Activated CD4-positive, CD25-positive, alpha-beta regulatory T cell treated with anti-CD3 and anti-CD28 coated beads, Interleukin-2, amount 50 U/mL, for 24 hours (primary cell): Measurements from ENCODE around the gene EIF3K.
A peak's percentile ranks its signal among the peaks of the same experiment; 100 is the strongest.
"Not testable (repeated sequence)": the region's sequence is repeated elsewhere in the genome, so short reads cannot be mapped to it uniquely, and the experiment has no call there.

Source experiments
- ATAC-seq, 2 donors: fragments of 150-1000 bp; cut with Tn5 transposase; one replicate each; pipeline ENCODE4 v1.10.0; 2021; ENCODE audit warnings: mild to moderate bottlenecking in 1 of 2, moderate library complexity in 1 of 2

EIF3K gene

GRCh38 chr19:38618590-38619360 lies at the start of gene EIF3K:
Gene EIF3K (plus strand): TSS chr19:38619188. CDS start chr19:38619269, 81 bp downstream.
- peak; percentile 76 to 78 for ATAC-seq

- peak; percentile 19 to 37 for ATAC-seq
These were observed 49.5 kb upstream of the EIF3K start for GRCh38 chr19:38569368-38569983.

GRCh38 chr19:38571682-38572081 lies 47.3 kb upstream of the EIF3K start:
- ATAC-seq = no peak

- ATAC-seq = no peak
These were observed 41.2 kb upstream of the EIF3K start for GRCh38 chr19:38577826-38578225.

GRCh38 chr19:38579304-38579703 lies 39.7 kb upstream of the EIF3K start:
- ATAC-seq = not testable (repeated sequence)

- ATAC-seq = no peak
These were observed 38.9 kb upstream of the EIF3K start for GRCh38 chr19:38580080-38580479.

- ATAC-seq = peak in 1 of 2 donors; percentile 10
These were observed 35.6 kb upstream of the EIF3K start for GRCh38 chr19:38583219-38583984.

- no peak for ATAC-seq
These were observed 35.0 kb upstream of the EIF3K start for GRCh38 chr19:38583985-38584305.

GRCh38 chr19:38587562-38587961 lies 31.4 kb upstream of the EIF3K start:
- ATAC-seq = no peak

GRCh38 chr19:38588041-38588440 lies 30.9 kb upstream of the EIF3K start:
- ATAC-seq = no peak

GRCh38 chr19:38592940-38593339 lies 26.0 kb upstream of the EIF3K start:
- no peak for ATAC-seq

- no peak for ATAC-seq
These were observed 22.7 kb upstream of the EIF3K start for GRCh38 chr19:38596057-38596981.

GRCh38 chr19:38597075-38597474 lies 21.9 kb upstream of the EIF3K start:
- ATAC-seq = no peak

GRCh38 chr19:38599722-38600121 lies 19.3 kb upstream of the EIF3K start:
- no peak for ATAC-seq

- ATAC-seq = not testable (repeated sequence)
These were observed 16.1 kb upstream of the EIF3K start for GRCh38 chr19:38602856-38603255.

GRCh38 chr19:38606131-38606530 lies 12.9 kb upstream of the EIF3K start:
- no peak for ATAC-seq

GRCh38 chr19:38614289-38614688 lies 4.7 kb upstream of the EIF3K start:
- ATAC-seq = no peak

- ATAC-seq = no peak
These were observed 3.9 kb upstream of the EIF3K start for GRCh38 chr19:38615007-38615581.

- ATAC-seq = no peak
These were observed 2.7 kb upstream of the EIF3K start for GRCh38 chr19:38616265-38616664.

- ATAC-seq = no peak
These were observed 1.7 kb upstream of the EIF3K start for GRCh38 chr19:38617283-38617763.

GRCh38 chr19:38617764-38618589 lies 1.0 kb upstream of the EIF3K start, which contains the start of gene MAP4K1:
Gene MAP4K1 (minus strand): TSS chr19:38617953. CDS start chr19:38617895, 58 bp downstream.
- peak; percentile 64 to 74 for ATAC-seq
